Measurements from ENCODE around the gene OSBPL1A.
"Not testable (repeated sequence)": the region's sequence is repeated elsewhere in the genome, so short reads cannot be mapped to it uniquely, and the experiment has no call there.

OSBPL1A gene

DNA sequence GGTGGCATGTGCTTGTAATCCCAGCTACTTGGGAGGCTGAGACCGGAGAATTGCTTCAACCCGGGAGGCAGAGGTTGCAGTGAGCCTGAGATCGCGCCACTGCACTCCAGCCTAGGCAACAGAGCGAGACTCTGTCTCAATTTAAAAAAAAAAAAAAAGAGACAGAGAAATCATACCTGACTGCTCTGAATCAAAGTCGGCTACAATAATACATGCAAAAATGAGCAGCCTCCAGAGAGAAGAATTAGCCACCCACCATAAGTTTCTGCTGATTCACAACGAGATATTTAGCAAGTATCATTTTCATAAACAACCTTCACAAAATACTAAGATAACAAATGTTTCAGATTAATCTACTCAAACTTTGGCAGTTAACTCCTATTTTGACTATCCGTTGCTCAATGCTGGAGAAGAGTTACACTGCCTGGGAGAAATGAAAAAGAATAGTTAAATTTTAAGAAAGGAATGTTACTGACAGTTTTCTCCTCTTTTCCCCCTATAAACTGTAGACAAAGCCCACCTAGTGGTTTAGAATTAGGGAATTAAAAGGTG lies 1.5 kb downstream of the OSBPL1A start:
- DNase-seq: no peak

- no peak for DNase-seq
Observed at GRCh38 chr18:24395049-24395795, 2.4 kb downstream of the OSBPL1A start.

DNA sequence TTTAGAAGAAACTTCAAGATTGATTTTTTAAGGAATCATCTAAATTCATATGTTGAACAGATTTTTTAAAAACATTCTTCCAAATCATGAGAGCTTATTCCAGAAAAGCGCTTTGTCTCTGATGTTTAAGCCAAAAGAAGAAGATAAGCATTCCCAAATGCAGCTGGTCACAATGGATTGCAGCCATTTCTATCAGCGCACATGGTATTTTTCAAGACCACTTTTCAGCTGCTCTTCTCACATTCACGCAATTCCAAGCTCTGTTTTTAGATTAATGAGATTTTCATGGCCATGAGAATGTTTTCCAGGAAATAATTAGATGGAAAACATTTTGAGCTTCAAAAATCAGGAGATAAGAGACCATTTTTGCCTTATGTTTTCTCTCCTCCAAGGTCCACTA lies 8.7 kb downstream of the OSBPL1A start:
- no peak for DNase-seq

DNA sequence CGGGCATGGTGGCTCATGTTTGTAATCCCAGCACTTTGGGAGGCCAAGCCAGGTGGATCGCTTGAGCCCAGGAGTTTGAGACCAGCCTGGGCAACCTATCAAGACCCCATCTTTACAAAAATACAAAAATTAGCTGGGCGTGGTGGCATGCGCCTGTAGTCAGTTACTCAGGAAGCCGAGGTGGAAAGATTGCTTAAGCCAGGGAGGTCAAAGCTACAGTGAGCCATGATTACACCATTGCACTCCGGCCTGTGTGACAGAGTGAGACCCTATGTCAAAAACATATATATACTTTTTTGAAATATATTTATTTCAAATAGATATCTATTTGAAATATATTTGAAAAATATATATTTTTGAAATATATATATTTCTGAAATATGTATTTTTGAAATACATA lies 10.9 kb downstream of the OSBPL1A start:
- no peak for DNase-seq

DNA sequence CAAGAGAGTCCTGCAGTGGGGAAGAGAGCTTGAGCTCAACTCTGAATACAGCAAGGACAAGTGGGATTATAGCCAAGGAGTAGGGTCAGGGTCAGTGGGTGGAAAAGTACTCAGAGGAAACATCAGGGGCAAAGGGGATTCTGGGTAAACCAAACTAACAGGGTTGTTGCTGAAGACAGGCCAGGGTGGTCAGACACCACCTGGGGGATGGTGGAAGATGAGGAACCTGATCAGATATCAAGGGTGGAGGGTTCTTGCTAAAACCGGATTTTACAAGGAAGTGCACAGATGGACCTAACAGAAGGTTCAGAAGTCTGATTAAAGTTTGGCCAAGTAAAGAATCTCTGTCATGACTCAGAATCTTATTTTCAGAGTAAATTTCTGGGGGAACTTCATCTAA lies 16.5 kb downstream of the OSBPL1A start:
- no peak for DNase-seq

GRCh38 chr18:24380163-24380747 lies 17.4 kb downstream of the OSBPL1A start:
- DNase-seq: no peak

- DNase-seq: no peak
Observed at GRCh38 chr18:24378598-24378997, 19.0 kb downstream of the OSBPL1A start.

GRCh38 chr18:24376531-24376930 lies 21.1 kb downstream of the OSBPL1A start:
- DNase-seq: not testable (repeated sequence)

GRCh38 chr18:24373328-24373727 lies 24.3 kb downstream of the OSBPL1A start:
- DNase-seq: no peak

- no peak for DNase-seq
Observed at GRCh38 chr18:24372279-24372872, 25.2 kb downstream of the OSBPL1A start.

- DNase-seq: no peak
Observed at GRCh38 chr18:24370120-24370519, 27.5 kb downstream of the OSBPL1A start.

DNA sequence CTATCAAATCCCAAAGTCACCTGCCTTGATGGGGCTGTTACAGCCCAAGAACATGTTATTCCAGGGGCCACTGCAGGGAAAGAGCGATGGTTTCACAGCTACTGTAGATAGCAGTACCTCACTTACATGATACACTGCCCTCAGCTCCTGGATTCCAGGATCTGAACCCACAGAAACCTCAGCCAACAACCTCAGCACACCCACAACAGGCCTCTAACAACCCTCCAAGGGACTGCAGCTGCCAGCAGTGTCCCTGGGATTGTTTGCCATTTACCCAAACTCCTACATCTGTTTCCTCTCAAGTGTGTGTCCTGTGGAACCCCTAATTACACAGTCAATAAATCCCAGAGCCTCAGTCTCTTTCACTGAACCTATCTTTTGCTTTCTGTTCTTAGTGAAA lies 28.2 kb downstream of the OSBPL1A start:
- no peak for DNase-seq

DNA sequence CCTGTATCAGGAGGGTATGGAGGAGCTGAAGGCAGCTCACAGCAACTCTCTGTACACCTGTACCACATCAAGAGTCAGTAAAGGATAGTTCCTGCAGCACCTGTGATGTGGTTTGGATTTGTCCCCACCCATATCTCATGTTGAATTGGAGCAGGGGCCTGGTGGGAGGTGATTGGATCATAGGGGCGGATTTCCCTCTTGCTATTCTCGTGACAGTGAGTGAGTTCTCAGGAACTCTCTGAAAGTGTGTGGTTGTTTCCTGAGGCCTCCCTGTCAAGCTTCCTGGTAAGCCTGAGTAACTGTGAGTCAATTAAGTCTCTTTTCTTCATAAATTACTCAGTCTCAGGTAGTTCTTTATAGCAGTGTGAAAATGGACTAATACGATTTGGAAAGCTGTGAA lies 28.9 kb downstream of the OSBPL1A start:
- DNase-seq: peak; percentile 80

GRCh38 chr18:24366328-24366727 lies 31.3 kb downstream of the OSBPL1A start:
- no peak for DNase-seq

GRCh38 chr18:24364177-24364576 lies 33.4 kb downstream of the OSBPL1A start:
- no peak for DNase-seq

- DNase-seq: no peak
Observed at GRCh38 chr18:24362757-24363156, 34.9 kb downstream of the OSBPL1A start.

GRCh38 chr18:24359787-24360530 lies 37.7 kb downstream of the OSBPL1A start:
- not testable (repeated sequence) for DNase-seq

GRCh38 chr18:24354278-24354677 lies 43.3 kb downstream of the OSBPL1A start:
- DNase-seq: no peak

GRCh38 chr18:24346254-24346653 lies 51.4 kb downstream of the OSBPL1A start:
- no peak for DNase-seq

DNA sequence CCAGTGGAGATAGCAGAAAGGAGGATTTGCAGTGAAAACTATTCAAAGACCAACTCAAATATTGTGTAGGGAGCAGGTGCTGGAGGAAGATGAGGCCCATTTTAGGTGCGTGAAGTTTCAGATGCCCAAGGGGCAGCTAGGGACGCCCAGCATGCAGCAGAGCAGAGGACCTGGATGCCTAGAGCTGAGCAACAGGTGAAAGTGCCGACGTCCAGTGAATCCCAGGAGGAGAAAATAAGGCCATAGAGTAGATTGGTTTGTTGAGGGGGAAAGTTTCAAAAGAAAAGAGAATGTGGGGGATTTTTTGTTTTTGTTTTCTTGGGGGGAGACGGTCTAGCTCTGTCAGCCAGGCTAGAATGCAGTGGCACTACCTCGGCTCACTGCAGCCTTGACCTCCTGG lies 53.1 kb downstream of the OSBPL1A start:
- DNase-seq: no peak

DNA sequence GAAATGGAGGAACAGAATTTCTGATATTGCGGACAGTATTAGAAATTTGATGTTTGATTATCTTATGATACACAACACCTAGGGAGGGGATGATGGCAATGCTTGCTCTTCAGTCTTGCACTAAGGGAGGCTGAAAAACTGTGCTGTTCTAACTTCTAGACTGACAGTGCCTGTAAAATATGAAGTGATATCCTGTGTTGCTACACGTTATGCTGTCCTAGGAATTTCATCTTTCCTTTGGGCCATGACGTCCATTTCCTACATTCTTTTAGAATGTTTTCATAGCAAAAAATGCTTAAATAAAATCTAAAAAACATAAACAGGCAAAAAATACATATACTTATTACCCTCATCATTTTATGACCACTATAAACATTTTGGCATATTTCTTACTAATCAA lies 55.3 kb downstream of the OSBPL1A start:
- DNase-seq: no peak

DNA sequence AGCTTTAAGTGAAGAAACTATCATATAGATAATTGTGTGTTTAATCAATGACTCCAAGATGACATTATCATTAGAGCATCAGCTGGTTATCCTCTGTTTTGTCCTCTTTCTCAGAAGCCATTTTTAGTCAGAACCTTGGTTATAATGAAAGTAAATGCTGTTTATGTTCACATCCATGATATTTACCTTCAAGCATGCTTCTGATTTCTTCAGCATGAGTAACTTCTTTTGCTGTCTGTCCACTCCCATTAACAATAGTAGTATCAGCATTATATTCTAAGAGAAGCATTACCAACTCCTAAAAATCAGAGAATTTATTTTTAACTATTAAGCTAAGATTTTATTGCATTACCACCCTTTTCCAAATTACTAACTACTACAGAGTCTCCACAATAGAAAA lies 56.3 kb downstream of the OSBPL1A start:
- no peak for DNase-seq

DNA sequence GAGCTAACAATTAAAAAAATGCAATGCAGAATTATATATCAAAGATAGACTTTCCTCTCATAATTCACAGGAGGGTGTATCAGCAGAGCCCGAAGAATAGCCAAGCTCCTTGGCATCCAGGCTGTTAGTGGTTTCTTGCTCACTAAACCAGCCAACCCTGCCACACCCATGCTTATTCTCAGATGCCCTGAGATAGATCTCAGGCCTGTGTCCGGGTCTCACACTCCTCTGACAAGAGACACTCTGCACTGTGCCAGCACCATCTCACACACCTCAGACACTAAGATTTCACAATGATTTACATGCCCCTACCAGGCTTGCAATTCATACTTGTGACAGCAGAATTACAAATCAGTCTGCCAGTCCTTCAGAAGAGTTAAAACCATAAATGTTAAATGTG lies 64.5 kb downstream of the OSBPL1A start:
- no peak for DNase-seq
